CD14-positive monocyte (primary cell): ENCODE results near the gene EGR2. TPM values are rescaled to one million over a fixed set of nuclear protein-coding genes. Genes with fewer than 3 reads are reported as not detected.
A peak's percentile ranks its signal among the peaks of the same experiment; 100 is the strongest.

Experiments
- DNase-seq, 3 donors: peaks; one replicate each; pipeline ENCODE4 v3.0.0-alpha.2; 2011 to 2022
- H2AFZ ChIP-seq: 2 replicates; pipeline ENCODE4 v1.6.0; 2012; ENCODE audit warnings: mild to moderate bottlenecking, low read depth, low read length, inconsistent platforms; ENCODE audit not compliant: insufficient read depth, poor library complexity, severe bottlenecking
- H3K27ac ChIP-seq, 2 donors: 1 replicate in 1 of 2; 2 replicates in 1 of 2; pipeline ENCODE4 v1.5.1; 2012 to 2013; ENCODE audit warnings: low read length in 2 of 2, control low read depth in 1 of 2, inconsistent platforms in 1 of 2, low read depth in 1 of 2, mild to moderate bottlenecking in 1 of 2
- H3K27me3 ChIP-seq, 2 donors: one replicate each; pipeline versions ENCODE4 v1.6.0 to v1.6.1; 2011 to 2013; ENCODE audit warnings: low read length in 2 of 2; ENCODE audit not compliant: control insufficient read depth in 2 of 2, insufficient read depth in 2 of 2
- H3K36me3 ChIP-seq, 2 donors: replicated peaks in 1 of 2; 1 replicate in 1 of 2; 2 replicates in 1 of 2; pipeline versions ENCODE4 v1.5.1 to v1.6.1; 2012 to 2013; ENCODE audit warnings: low read length in 2 of 2, control low read depth in 1 of 2, inconsistent platforms in 1 of 2, mild to moderate bottlenecking in 1 of 2; ENCODE audit not compliant: insufficient read depth in 2 of 2, control insufficient read depth in 1 of 2
- H3K4me1 ChIP-seq, 2 donors: 1 replicate in 1 of 2; 2 replicates in 1 of 2; pipeline versions ENCODE4 v1.5.1 to v1.6.1; 2012 to 2013; ENCODE audit warnings: low read length in 2 of 2, control low read depth in 1 of 2, inconsistent platforms in 1 of 2, mild to moderate bottlenecking in 1 of 2, moderate library complexity in 1 of 2; ENCODE audit not compliant: insufficient read depth in 2 of 2, control insufficient read depth in 1 of 2
- H3K4me2 ChIP-seq: replicated peaks from 2 replicates; pipeline ENCODE3; 2012; ENCODE audit warnings: low read length, moderate library complexity, mild to moderate bottlenecking; ENCODE audit not compliant: poor library complexity, severe bottlenecking; ENCODE audit errors: extremely low read depth
- H3K4me3 ChIP-seq, 3 experiments: fragments of 200-600 bp in 1 of 3; sonication (generic) in 1 of 3; replicated peaks in 1 of 3; 1 replicate in 2 of 3; 2 replicates in 1 of 3; pipeline ENCODE4 v1.5.1; 2011 to 2013; ENCODE audit warnings: low read length in 3 of 3, mild to moderate bottlenecking in 3 of 3, control low read depth in 2 of 3, low read depth in 2 of 3, inconsistent platforms in 1 of 3, moderate library complexity in 1 of 3
- H3K79me2 ChIP-seq: 2 replicates; pipeline ENCODE4 v1.6.0; 2012; ENCODE audit warnings: mild to moderate bottlenecking, control low read depth, inconsistent platforms, low read length, moderate library complexity; ENCODE audit not compliant: insufficient read depth
- H3K9ac ChIP-seq: 2 replicates; pipeline ENCODE4 v1.6.0; 2017; ENCODE audit warnings: low read length, mild to moderate bottlenecking; ENCODE audit not compliant: insufficient read depth, poor library complexity, severe bottlenecking
- H3K9me3 ChIP-seq, 2 donors: replicated peaks in 1 of 2; 1 replicate in 1 of 2; 2 replicates in 1 of 2; pipeline versions ENCODE4 v1.5.1 to v1.6.1; 2012 to 2013; ENCODE audit warnings: low read length in 2 of 2, control low read depth in 1 of 2; ENCODE audit not compliant: control insufficient read depth in 1 of 2, insufficient read depth in 1 of 2
- H4K20me1 ChIP-seq: 2 replicates; pipeline ENCODE4 v1.6.0; 2012; ENCODE audit warnings: mild to moderate bottlenecking, low read length, control low read depth, moderate library complexity; ENCODE audit not compliant: insufficient read depth
- H3K27ac Mint-ChIP-seq, 7 donors: one replicate each; pipeline ENCODE4 v1.8.0; 2020; ENCODE audit warnings: mild to moderate bottlenecking in 7 of 7, mixed read lengths in 7 of 7, moderate library complexity in 6 of 7, inconsistent platforms in 2 of 7
- H3K27me3 Mint-ChIP-seq, 3 donors: one replicate each; pipeline ENCODE4 v1.8.0; 2021 to 2022; ENCODE audit warnings: low read depth in 3 of 3, mild to moderate bottlenecking in 3 of 3, mixed read lengths in 3 of 3, moderate library complexity in 3 of 3, inconsistent platforms in 1 of 3
- H3K36me3 Mint-ChIP-seq, 2 donors: one replicate each; pipeline ENCODE4 v1.8.0; 2020; ENCODE audit warnings: mixed read lengths in 2 of 2, inconsistent platforms in 1 of 2, mild to moderate bottlenecking in 1 of 2
- H3K4me1 Mint-ChIP-seq: one replicate; pipeline ENCODE4 v1.8.0; 2020; ENCODE audit warnings: mild to moderate bottlenecking, mixed read lengths
- H3K4me3 Mint-ChIP-seq, 2 donors: one replicate each; pipeline ENCODE4 v1.8.0; 2020; ENCODE audit warnings: mild to moderate bottlenecking in 2 of 2, mixed read lengths in 2 of 2, moderate library complexity in 1 of 2
- H3K9me3 Mint-ChIP-seq, 7 donors: one replicate each; pipeline ENCODE4 v1.8.0; 2020 to 2022; ENCODE audit warnings: mixed read lengths in 7 of 7, mild to moderate bottlenecking in 6 of 7, moderate library complexity in 6 of 7, inconsistent platforms in 2 of 7
- WGBS: methylation state at CpG from one replicate; pipeline ENCODE4 v1.1.5; 2013; ENCODE audit warnings: missing lambda C conversion rate; ENCODE audit not compliant: insufficient coverage; 5-methylcytosine and 5-hydroxymethylcytosine counted together
- intact Hi-C, 2 donors: fragments of 100-400 bp; cut with micrococcal nuclease; formaldehyde crosslinking; loops; one replicate each; pipeline versions ENCODE4 v1.15.0 to v1.15.1; 2023
- polyA plus RNA-seq, 3 donors: library from polyadenylated mRNA; depleted of rRNA in 1 of 3; unstranded in 2 of 3; stranded (reverse) in 1 of 3; fragments of 300-500 nt in 2 of 3; fragments of >200 nt in 1 of 3; fragmentation: Illumina TruSeq in 2 of 3; gene quantifications; 1 replicate in 2 of 3; 2 replicates in 1 of 3; pipeline ENCODE4 v1.2.3, GENCODE V29; 2012 to 2021
- TF ChIP-seq, protein P1 (sequence below): fragments of 200-600 bp; IDR thresholded peaks from one replicate; pipeline ENCODE4 v1.8.0; 2022; ENCODE audit warnings: antibody characterized with exemption, mild to moderate bottlenecking

EGR2 gene
- polyA plus RNA-seq, 3 donors: 9.9 to 54.9 (median 10.3) TPM

DNA sequence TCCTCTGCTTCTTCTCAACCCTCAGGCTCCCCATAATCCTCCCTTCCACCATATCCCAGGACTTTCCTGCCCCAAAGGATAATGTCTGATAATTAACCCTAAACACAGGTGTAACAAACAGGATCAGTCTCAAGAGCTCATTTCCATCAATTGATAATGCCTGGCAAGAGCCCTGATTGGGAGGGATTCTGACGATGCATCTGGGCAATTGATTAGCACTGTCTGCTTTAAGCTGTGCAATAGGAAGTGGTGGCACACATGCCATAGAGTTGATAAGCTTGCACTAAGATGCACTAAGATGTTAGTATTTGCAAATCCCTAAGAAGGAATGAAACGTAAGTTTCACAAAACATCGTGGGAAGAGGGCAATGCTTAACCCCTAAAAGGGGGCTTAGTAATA is 27.4 kb upstream of the EGR2 start:
- Histone ChIP-seq H3K4me3 (no peak overlapping the region), H4K20me1 (no peaks in the 10 kb centered on the region), H3K9me3 (peaks cover 8 to 16% of the 10 kb centered on the region in 2 donors), H3K27me3 (no peaks in the 10 kb centered on the region), H3K9ac (no peak overlapping the region), H3K4me1 (peaks cover 7 to 12% of the 10 kb centered on the region in 2 donors), H3K27ac (no peak overlapping the region), H3K36me3 (no peaks in the 10 kb centered on the region), H3K79me2 (no peaks in the 10 kb centered on the region), H3K4me2 (no peak overlapping the region), H2AFZ (no peak overlapping the region)
- Mint-ChIP-seq H3K36me3 (no peaks in the 10 kb centered on the region), H3K27me3 (peaks cover 1 to 5% (median 5%) of the 10 kb centered on the region in 3 donors), H3K27ac (peak overlapping the region in 1 of 7 donors; percentile 19), H3K4me1 (peaks cover 16% of the 10 kb centered on the region), H3K9me3 (peaks cover 7 to 25% (median 22%) of the 10 kb centered on the region in 7 donors), H3K4me3 (no peak overlapping the region)
- TF ChIP-seq, protein P1, sequence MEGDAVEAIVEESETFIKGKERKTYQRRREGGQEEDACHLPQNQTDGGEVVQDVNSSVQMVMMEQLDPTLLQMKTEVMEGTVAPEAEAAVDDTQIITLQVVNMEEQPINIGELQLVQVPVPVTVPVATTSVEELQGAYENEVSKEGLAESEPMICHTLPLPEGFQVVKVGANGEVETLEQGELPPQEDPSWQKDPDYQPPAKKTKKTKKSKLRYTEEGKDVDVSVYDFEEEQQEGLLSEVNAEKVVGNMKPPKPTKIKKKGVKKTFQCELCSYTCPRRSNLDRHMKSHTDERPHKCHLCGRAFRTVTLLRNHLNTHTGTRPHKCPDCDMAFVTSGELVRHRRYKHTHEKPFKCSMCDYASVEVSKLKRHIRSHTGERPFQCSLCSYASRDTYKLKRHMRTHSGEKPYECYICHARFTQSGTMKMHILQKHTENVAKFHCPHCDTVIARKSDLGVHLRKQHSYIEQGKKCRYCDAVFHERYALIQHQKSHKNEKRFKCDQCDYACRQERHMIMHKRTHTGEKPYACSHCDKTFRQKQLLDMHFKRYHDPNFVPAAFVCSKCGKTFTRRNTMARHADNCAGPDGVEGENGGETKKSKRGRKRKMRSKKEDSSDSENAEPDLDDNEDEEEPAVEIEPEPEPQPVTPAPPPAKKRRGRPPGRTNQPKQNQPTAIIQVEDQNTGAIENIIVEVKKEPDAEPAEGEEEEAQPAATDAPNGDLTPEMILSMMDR: no peak
- 16% methylated on average over 2 of the region's 3 CpGs for WGBS
- intact Hi-C loops: no loop called here
- DNase-seq: no peak

DNA sequence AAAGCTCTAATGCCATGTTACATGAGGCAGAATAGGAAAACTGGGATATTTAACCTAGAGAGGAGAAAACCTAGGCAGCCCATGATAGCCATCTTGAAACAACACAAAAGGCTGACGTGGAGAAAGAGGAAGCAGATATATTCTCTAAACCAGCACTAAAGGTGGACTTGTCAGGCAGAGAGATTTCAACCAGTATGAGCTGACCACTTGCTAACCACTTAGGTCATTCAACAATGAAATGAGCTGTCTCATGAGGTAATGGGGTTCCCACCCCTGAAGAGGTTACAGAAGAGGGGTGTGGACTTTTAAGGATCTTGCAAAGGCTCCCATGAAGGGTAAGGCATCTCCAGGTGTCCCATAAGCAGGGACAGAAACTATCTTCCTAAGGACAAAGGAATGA is 26.8 kb upstream of the EGR2 start:
- H3K9ac ChIP-seq: no peak overlapping the region
- H3K4me2 ChIP-seq: no peak overlapping the region
- H3K27ac Mint-ChIP-seq: no peak overlapping the region
- H3K36me3 ChIP-seq: no peaks in the 10 kb centered on the region
- H3K9me3 ChIP-seq: peaks cover 6 to 12% of the 10 kb centered on the region in 2 donors
- no peaks in the 10 kb centered on the region for H3K79me2 ChIP-seq
- H2AFZ ChIP-seq: no peak overlapping the region
- intact Hi-C loops: no loop called here
- no peaks in the 10 kb centered on the region for H3K36me3 Mint-ChIP-seq
- peaks cover 17% of the 10 kb centered on the region for H3K4me1 Mint-ChIP-seq
- H3K27ac ChIP-seq: no peak overlapping the region
- no peaks in the 10 kb centered on the region for H3K27me3 ChIP-seq
- H3K9me3 Mint-ChIP-seq: peaks cover 7 to 21% (median 19%) of the 10 kb centered on the region in 7 donors
- no peak for DNase-seq
- peaks cover 1 to 5% (median 5%) of the 10 kb centered on the region in 3 donors for H3K27me3 Mint-ChIP-seq
- no peaks in the 10 kb centered on the region for H4K20me1 ChIP-seq
- H3K4me3 Mint-ChIP-seq: no peak overlapping the region
- TF ChIP-seq, protein P1: no peak
- no peak overlapping the region for H3K4me3 ChIP-seq
- peaks cover 7 to 12% of the 10 kb centered on the region in 2 donors for H3K4me1 ChIP-seq
- WGBS: no CpG with 5 or more reads among the region's 1 CpG
